ENCODE measurements around the gene MADD.

Gene MADD

DNA sequence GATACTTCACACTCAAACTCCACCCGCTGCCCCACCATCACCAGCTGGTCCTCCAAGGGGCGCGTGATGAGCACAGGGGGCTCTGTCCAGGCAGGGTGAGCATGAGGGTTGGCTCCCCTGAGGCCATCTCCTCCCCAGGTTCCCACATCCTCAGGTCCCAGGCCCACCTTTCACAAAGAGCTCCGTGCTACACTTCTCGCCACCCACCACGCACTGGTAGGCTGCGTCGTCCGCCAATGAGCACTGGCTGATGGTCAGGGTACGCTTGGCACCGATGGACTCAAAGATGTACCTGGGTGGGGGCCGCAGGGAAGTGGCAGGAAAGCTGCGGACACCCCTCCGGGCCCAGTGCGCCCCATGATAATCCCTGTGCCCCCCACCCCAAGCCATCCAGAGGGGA, 72.9 kb downstream of the MADD start:
- H3K27ac ChIP-seq: no peak overlapping the region
- H3K36me3 ChIP-seq (ENCODE audit: control insufficient read depth, insufficient read depth, low read length): no peaks in the 10 kb centered on the region
- H3K4me1 ChIP-seq: no peaks in the 10 kb centered on the region
- no peaks in the 10 kb centered on the region for H3K27me3 ChIP-seq (ENCODE audit: control insufficient read depth, insufficient read depth, low read length)
- H3K9me3 ChIP-seq (ENCODE audit: control insufficient read depth, low read length): no peaks in the 10 kb centered on the region
- no peak overlapping the region for H3K9ac ChIP-seq
- H2AFZ ChIP-seq: no peak overlapping the region
- H3K4me2 ChIP-seq (ENCODE audit: low read length): no peak overlapping the region
- no peak for TF ChIP-seq CTCF (IDR thresholded peaks at IDR 0.05)
- no peak overlapping the region for H3K4me3 ChIP-seq (ENCODE audit: low read depth, low read length)
- H3K79me2 ChIP-seq: no peaks in the 10 kb centered on the region

DNA sequence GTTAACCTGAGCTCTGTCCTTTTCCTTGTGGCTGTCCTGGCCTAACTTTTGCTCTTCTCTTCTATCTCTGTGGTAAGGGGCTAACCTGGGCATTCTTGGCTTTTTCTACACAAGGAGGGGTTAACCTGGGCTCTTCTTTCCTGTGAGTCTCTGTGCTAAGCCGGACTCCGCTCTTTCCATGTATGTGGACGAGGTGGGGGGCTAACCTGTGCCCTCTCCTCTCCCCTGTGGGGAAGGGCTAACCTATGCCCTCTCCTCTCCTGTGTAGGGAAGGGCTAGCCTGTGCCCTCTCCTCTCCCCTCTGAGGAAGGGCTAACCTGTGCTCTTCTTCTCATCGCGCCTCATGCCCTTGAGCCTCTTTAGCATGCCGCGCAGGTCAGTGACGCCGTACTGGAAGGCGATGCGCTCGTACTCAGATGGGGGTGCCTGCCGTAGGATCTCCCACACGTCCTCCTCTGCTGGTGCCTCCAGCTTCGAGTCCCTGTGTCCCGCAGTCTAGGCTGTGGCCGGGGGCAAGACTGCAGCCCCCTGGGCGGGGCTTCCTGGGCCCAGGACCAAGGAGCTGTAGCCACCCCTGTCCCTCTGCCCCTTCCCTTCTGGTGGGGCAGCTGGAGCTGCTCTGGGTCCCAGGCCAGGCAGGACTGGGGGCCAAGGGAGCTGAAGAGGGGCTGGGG, 76.1 kb downstream of the MADD start:
- no peak overlapping the region for H3K27ac ChIP-seq
- TF ChIP-seq CTCF (IDR thresholded peaks at IDR 0.05): no peak
- no peaks in the 10 kb centered on the region for H3K79me2 ChIP-seq
- H3K4me2 ChIP-seq (ENCODE audit: low read length): no peak overlapping the region
- H3K4me1 ChIP-seq: peaks cover 1% of the 10 kb centered on the region
- H3K36me3 ChIP-seq (ENCODE audit: control insufficient read depth, insufficient read depth, low read length): no peaks in the 10 kb centered on the region
- no peak overlapping the region for H3K4me3 ChIP-seq (ENCODE audit: low read depth, low read length)
- no peaks in the 10 kb centered on the region for H3K27me3 ChIP-seq (ENCODE audit: control insufficient read depth, insufficient read depth, low read length)
- no peak overlapping the region for H2AFZ ChIP-seq
- H3K9me3 ChIP-seq (ENCODE audit: control insufficient read depth, low read length): no peaks in the 10 kb centered on the region
- H3K9ac ChIP-seq: no peak overlapping the region

DNA sequence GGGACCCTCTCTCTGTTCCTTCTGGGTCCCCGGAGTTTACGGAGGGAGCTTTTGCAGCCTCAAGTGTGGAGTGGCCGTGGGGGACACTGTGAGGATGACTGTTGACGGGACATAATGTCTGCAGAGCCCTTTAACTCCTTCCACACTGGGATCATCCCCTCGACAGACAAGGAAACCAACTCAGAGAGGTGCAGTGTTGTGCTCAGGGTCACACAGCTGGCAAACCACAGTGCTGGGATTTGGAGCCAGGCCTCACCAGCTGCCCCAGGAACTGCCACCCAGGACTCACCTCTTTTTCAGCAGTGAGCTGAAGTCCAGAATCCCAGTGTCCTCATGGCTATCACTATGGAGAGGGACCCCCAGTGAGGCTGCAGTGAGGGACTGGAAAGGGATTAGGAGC, 77.2 kb downstream of the MADD start:
- Histone ChIP-seq H3K27ac (no peak overlapping the region), H3K4me1 (peaks cover 5% of the 10 kb centered on the region), H3K9ac (no peak overlapping the region)

DNA sequence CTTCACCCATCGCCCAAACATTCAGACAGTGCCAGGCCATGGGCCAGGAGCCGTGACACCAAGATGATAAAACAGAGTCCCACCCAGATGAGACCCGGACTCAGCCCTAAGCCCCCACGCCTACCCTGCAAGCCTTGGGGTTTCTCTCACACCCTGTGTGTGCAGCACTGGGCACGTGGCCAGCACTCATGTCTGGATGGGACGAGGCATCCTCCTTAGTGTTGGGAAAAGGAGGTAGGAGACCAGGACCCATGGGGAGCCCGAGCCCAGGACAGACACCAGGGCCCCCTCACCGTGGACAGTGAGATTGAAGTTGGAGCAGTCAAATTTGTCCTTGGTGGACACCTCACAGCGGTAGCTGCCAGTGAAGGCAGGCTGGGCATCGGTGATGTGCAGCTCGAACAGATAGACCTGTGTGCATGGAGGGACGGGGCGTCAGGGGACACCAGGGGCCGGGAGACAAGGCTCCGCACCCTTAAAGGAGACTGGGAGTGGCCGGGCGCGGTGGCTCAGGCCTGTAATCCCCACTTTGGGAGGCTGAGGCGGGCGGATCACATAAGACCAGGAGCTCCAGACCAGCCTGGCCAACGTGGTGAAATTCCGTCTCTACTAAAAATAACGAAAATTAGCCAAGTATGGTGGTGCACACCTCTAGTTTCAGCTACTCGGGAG, 78.3 kb downstream of the MADD start:
- H3K4me1 ChIP-seq: peaks cover 5% of the 10 kb centered on the region
- no peak overlapping the region for H3K4me2 ChIP-seq (ENCODE audit: low read length)
- H3K36me3 ChIP-seq (ENCODE audit: control insufficient read depth, insufficient read depth, low read length): no peaks in the 10 kb centered on the region
- no peaks in the 10 kb centered on the region for H3K9me3 ChIP-seq (ENCODE audit: control insufficient read depth, low read length)
- H3K27ac ChIP-seq: no peak overlapping the region
- no peaks in the 10 kb centered on the region for H3K27me3 ChIP-seq (ENCODE audit: control insufficient read depth, insufficient read depth, low read length)
- H3K9ac ChIP-seq: no peak overlapping the region
- H3K4me3 ChIP-seq (ENCODE audit: low read depth, low read length): no peak overlapping the region
- H2AFZ ChIP-seq: no peak overlapping the region
- no peaks in the 10 kb centered on the region for H3K79me2 ChIP-seq
- TF ChIP-seq CTCF (IDR thresholded peaks at IDR 0.05): no peak

More for the DNA sequence above, 77.2 kb downstream of the MADD start:
- no peaks in the 10 kb centered on the region for H3K9me3 ChIP-seq (ENCODE audit: control insufficient read depth, low read length)
- H3K79me2 ChIP-seq: no peaks in the 10 kb centered on the region
- H3K27me3 ChIP-seq (ENCODE audit: control insufficient read depth, insufficient read depth, low read length): no peaks in the 10 kb centered on the region
- H3K36me3 ChIP-seq (ENCODE audit: control insufficient read depth, insufficient read depth, low read length): no peaks in the 10 kb centered on the region
- H3K4me2 ChIP-seq (ENCODE audit: low read length): no peak overlapping the region
- H2AFZ ChIP-seq: no peak overlapping the region
- H3K4me3 ChIP-seq (ENCODE audit: low read depth, low read length): no peak overlapping the region
- no peak for TF ChIP-seq CTCF (IDR thresholded peaks at IDR 0.05)

DNA sequence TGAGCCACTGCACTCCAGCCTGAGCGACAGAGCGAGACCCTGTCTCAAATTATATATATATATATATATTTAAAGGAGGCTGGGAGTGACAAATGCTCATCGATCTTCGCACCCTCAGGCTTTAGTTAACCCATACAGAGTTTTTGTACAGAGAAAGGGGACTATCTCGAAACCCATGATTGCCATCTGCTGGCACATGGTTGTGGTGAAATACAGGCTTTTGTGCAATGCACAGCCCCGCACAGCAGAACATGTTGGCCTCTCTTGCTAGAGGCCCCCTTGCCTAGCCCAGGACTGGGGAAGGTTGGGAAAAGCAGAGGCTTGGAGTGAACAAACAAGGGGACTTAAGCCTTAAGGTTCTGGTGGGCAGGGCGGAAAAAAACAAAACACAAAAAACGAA, 78.9 kb downstream of the MADD start:
- TF ChIP-seq CTCF (IDR thresholded peaks at IDR 0.05): no peak
- Histone ChIP-seq H3K4me3 (ENCODE audit: low read depth, low read length) (no peak overlapping the region), H3K4me2 (ENCODE audit: low read length) (no peak overlapping the region), H2AFZ (no peak overlapping the region), H3K27me3 (ENCODE audit: control insufficient read depth, insufficient read depth, low read length) (no peaks in the 10 kb centered on the region), H3K4me1 (peaks cover 5% of the 10 kb centered on the region), H3K9me3 (ENCODE audit: control insufficient read depth, low read length) (no peaks in the 10 kb centered on the region), H3K27ac (no peak overlapping the region), H3K36me3 (ENCODE audit: control insufficient read depth, insufficient read depth, low read length) (no peaks in the 10 kb centered on the region), H3K9ac (no peak overlapping the region), H3K79me2 (no peaks in the 10 kb centered on the region)
